GM12874 (cell line): ENCODE measurements around the gene SPOCK1.

Experiments
- TF ChIP-seq, protein P1 (sequence below): IDR thresholded peaks from 2 replicates; pipeline ENCODE4 v1.5.1; 2011; ENCODE audit warnings: low read depth, mild to moderate bottlenecking, control low read depth, low read length, moderate library complexity; ENCODE audit not compliant: insufficient read depth

SPOCK1 gene

DNA sequence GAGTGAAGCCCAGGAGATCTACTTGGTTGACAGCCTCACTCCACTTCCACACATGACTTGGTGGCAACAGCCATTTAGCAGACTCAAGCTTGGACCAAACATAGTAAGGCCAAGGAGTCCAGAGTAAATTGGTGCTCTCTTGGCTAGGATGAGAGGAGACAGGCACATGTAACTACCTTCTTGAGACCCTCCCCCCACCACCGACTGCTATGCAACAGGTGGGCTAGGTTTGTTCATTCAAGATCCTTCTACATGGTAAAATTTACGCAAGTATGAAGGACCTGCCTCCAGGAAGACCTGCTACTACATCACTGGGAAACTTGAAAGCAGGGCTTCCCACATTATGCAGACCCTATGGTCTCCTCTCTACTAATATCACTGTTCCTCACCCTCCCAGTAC lies 442.4 kb downstream of the SPOCK1 start:
- TF ChIP-seq, protein P1, sequence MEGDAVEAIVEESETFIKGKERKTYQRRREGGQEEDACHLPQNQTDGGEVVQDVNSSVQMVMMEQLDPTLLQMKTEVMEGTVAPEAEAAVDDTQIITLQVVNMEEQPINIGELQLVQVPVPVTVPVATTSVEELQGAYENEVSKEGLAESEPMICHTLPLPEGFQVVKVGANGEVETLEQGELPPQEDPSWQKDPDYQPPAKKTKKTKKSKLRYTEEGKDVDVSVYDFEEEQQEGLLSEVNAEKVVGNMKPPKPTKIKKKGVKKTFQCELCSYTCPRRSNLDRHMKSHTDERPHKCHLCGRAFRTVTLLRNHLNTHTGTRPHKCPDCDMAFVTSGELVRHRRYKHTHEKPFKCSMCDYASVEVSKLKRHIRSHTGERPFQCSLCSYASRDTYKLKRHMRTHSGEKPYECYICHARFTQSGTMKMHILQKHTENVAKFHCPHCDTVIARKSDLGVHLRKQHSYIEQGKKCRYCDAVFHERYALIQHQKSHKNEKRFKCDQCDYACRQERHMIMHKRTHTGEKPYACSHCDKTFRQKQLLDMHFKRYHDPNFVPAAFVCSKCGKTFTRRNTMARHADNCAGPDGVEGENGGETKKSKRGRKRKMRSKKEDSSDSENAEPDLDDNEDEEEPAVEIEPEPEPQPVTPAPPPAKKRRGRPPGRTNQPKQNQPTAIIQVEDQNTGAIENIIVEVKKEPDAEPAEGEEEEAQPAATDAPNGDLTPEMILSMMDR = no peak

DNA sequence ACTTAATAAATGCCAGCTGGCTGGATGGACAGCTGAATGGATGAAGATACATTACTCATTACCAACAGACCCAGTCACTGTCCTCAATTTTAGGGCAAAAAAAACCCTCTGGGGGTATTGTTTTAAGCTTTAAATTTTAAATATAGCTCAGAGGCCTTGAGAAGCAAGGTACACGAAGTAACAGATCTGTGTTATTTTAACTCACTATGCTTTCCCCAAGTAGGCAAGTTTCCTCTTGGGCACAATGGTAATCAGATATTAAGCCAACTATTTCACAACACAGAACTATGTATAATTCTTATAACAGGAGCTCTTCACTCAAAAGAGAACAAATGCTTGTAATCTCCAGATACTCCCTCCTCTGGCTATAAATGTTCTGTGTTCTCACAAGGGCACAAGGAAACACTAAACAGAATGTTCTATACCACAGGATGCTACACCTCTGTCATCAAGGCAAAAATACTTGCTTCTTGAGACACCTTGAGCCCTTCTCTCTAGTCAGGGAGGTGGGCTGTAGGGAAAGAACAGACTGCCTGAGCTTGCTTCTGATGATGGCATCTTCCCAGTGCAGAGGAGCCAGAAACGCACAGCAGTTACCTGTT lies 443.8 kb downstream of the SPOCK1 start:
- TF ChIP-seq, protein P1 = no peak

DNA sequence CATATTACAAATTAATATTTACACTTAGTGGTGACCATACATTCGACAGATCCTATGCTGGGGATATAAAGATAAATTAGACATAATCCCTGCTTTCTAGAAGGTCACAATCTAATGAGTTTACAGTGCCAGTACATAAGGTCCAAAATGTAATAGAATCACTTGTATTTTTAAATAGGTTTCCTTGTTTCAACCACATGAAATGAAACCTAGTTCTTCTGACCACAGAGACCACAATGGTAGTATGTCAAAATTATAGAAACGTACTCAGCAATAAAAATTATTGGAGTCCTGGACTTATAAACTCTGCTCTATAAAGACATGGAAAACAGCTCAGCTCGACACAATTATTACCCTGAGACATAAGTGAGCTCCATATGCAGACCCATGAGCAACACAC lies 444.3 kb downstream of the SPOCK1 start:
- TF ChIP-seq, protein P1 = no peak

DNA sequence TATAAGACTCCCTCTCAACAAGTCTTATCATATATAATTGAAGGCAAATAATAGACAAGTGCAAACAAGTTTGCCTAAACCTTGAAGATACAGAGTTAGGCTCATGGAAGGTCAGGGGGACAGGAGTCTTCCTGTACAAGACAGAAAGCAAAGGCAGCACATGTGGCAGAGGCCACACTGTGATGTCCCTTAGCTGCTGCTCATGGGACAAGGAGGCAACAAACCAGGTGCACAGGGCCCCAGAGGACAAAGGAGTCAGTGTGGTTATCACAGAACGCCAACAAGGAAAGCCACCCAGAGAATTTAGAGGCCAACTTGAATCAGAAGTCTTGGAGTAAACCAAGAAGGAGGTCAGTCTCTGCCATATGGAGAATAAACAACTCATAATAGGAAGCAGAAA lies 444.8 kb downstream of the SPOCK1 start:
- TF ChIP-seq, protein P1 = no peak

DNA sequence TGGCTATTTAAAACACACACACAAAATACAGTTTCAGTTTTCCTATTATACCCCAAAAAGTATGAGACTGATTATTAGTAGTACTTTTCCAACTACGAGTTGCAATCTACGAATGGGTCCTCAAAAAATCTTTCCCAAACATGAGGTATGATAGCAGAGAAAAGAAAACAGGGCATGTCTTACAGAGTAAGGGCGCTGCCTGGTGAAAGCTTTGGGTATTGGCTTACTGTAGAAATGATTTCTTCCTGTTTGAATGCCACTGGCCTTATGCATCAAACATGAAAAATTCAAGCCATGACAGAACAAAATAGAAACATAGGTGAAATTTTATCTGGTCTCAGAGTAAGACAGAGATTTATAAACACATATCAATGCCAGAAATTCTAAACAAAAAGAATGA lies 448.0 kb downstream of the SPOCK1 start:
- TF ChIP-seq, protein P1 = no peak

DNA sequence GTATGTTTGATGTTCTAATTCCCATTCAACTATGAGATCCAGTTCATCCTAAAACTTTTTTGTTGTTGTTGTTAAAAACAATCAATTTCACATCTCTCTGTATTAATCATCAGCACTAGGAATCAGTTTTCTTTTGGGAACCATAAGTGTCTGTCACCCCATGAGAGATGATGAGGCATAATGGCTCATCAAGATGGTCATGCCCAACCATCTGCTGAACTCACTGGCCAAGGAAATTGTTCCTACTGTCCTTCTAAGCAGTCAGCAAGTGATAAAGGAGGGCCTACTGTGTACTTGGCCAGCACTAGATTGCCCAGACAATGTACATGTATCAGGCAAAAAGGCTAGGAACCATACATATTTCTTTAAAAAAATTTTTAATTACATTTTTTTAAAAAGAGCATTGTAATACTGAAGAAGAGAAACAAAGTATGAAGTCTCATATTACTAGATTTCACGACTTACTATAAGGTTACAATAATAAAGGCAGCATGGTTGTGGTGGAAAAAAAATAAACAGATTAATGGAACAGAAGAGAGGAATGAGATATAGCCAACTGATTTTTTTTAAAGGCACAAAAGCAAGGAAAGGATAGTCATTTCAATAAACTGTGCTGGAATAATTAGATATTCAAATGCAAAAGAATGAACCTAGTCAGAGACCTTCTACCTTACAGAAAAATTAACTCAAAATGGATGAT lies 458.3 kb downstream of the SPOCK1 start:
- TF ChIP-seq, protein P1 = no peak

DNA sequence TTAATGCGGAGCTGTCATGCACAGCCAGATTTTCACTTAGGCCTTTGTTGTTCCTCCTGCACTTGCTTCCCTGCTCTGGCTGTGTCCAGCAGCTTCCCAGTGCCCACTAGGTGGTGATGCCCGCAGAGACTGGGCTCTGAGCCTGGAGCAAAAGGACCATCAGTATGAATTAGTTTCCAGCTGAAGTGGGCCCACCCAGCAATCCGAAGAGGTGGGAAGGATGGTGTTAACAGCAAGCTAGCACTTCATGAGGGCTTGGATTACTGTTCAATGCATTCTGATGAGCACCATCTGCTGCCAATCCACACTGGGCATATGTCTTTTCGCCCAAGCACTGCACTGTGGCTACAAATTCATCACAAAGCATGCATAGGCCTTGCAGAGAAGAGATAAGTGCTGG lies 459.1 kb downstream of the SPOCK1 start:
- TF ChIP-seq, protein P1 = no peak
